K562 (cell line): Measurements from ENCODE around the gene ANKLE2. TPM values are rescaled to one million over a fixed set of nuclear protein-coding genes. Genes with fewer than 3 reads are reported as not detected.

Experiments used
- ASH1L ChIP-seq: fragments of 450-650 bp; IDR thresholded peaks from 2 replicates; pipeline ENCODE4 v1.6.1; 2018; ENCODE audit warnings: borderline replicate concordance, mild to moderate bottlenecking, low read depth; ENCODE audit not compliant: partially characterized antibody
- BCOR ChIP-seq: fragments of 450-650 bp; IDR thresholded peaks from 2 replicates; pipeline ENCODE4 v1.6.1; 2016
- BDP1 ChIP-seq: IDR thresholded peaks from 3 replicates; pipeline ENCODE4 v1.6.1; 2011; ENCODE audit not compliant: insufficient read length, insufficient read depth
- ESRRB ChIP-seq: fragments of 250-450 bp; sonication (Bioruptor Pico); IDR thresholded peaks from 2 replicates; pipeline ENCODE4 v1.5.0; 2020; ENCODE audit warnings: mild to moderate bottlenecking, moderate library complexity, borderline replicate concordance
- GTF2A2 ChIP-seq: IDR thresholded peaks from 2 replicates; pipeline ENCODE4 v1.6.1; 2016; ENCODE audit warnings: mild to moderate bottlenecking, missing genetic modification characterization, missing compliant biosample characterization
- GTF2F1 ChIP-seq: IDR thresholded peaks from 2 replicates; pipeline ENCODE4 v1.6.1; 2011; ENCODE audit warnings: low read depth, low read length, improper control_type of control experiment
- HDAC6 ChIP-seq: IDR thresholded peaks from 2 replicates; pipeline ENCODE4 v1.6.1; 2012; ENCODE audit warnings: low read depth, mild to moderate bottlenecking, control low read depth, inconsistent platforms, low read length, moderate library complexity
- HNRNPL ChIP-seq: fragments of 200-400 bp; formaldehyde crosslinking; IDR thresholded peaks from 2 replicates; pipeline ENCODE4 v1.6.1; 2017; ENCODE audit warnings: low read depth, mild to moderate bottlenecking, low read length
- MIER1 ChIP-seq: fragments of 450-650 bp; IDR thresholded peaks from 2 replicates; pipeline ENCODE4 v1.6.1; 2016; ENCODE audit warnings: antibody characterized with exemption, mild to moderate bottlenecking, low read depth
- RAD51 ChIP-seq: fragments of 450-650 bp; IDR thresholded peaks from 2 replicates; pipeline ENCODE4 v1.7.1; 2016; ENCODE audit warnings: low read depth, mild to moderate bottlenecking, borderline replicate concordance
- TEAD4 ChIP-seq, 2 experiments: sonication (generic) in 1 of 2; formaldehyde crosslinking in 1 of 2; IDR thresholded peaks; 2 replicates each; pipeline versions ENCODE4 v1.6.1 to v1.8.0; 2012 to 2022; ENCODE audit warnings: borderline replicate concordance in 1 of 2, inconsistent platforms in 1 of 2, low read length in 1 of 2, mild to moderate bottlenecking in 1 of 2, missing genetic modification reagents in 1 of 2
- ZNF551 ChIP-seq: fragments of 250-450 bp; sonication (Bioruptor Pico); IDR thresholded peaks from 2 replicates; pipeline ENCODE4 v1.5.0; 2021; ENCODE audit warnings: mild to moderate bottlenecking, moderate library complexity
- polyA plus RNA-seq, 8 experiments: library from polyadenylated mRNA; depleted of rRNA in 4 of 8; stranded (reverse) in 5 of 8; unstranded in 3 of 8; fragments of >200 nt; fragmentation: Nextera tagmentation in 2 of 8; fragmentation: Illumina TruSeq in 1 of 8; extraction: Ambion mirVana in 2 of 8; extraction: Trizol in 1 of 8; gene quantifications; 2 replicates each; pipeline versions ENCODE4 v1.2.1 to v1.2.3, GENCODE V29; 2011 to 2014; ENCODE audit warnings: inconsistent platforms in 1 of 8, missing spikeins in 1 of 8
- small RNA-seq: library from RNA; depleted of rRNA; stranded (forward); fragments of <200 nt; gene quantifications from one replicate; pipeline ENCODE3, GENCODE V24; 2014
- total RNA-seq, 7 experiments: library from RNA; depleted of rRNA in 6 of 7; stranded (reverse); fragments of >200 nt in 6 of 7; fragmentation: Illumina TruSeq in 2 of 7; extraction: Trizol in 2 of 7; gene quantifications; 2 replicates each; pipeline versions ENCODE4 v1.2.1 to v1.2.3, GENCODE V29; 2011 to 2021; ENCODE audit warnings: low replicate concordance in 1 of 7
- TF ChIP-seq, protein P1 (sequence below): fragments of 450-650 bp; formaldehyde crosslinking; IDR thresholded peaks from 2 replicates; pipeline ENCODE4 v1.4.0; 2020; ENCODE audit warnings: mild to moderate bottlenecking, moderate library complexity
- TF ChIP-seq, protein P2 (sequence below): fragments of 450-650 bp; formaldehyde crosslinking; IDR thresholded peaks from 2 replicates; pipeline ENCODE4 v1.4.0; 2020; ENCODE audit warnings: mild to moderate bottlenecking, moderate library complexity

The ANKLE2 gene
- total and polyA plus RNA-seq, 9 of the 15 experiments (the other 6 are each of a cell fraction or from before 2014, with no cell fraction given), result 3.2 to 57.7 (median 45.6) TPM

DNA sequence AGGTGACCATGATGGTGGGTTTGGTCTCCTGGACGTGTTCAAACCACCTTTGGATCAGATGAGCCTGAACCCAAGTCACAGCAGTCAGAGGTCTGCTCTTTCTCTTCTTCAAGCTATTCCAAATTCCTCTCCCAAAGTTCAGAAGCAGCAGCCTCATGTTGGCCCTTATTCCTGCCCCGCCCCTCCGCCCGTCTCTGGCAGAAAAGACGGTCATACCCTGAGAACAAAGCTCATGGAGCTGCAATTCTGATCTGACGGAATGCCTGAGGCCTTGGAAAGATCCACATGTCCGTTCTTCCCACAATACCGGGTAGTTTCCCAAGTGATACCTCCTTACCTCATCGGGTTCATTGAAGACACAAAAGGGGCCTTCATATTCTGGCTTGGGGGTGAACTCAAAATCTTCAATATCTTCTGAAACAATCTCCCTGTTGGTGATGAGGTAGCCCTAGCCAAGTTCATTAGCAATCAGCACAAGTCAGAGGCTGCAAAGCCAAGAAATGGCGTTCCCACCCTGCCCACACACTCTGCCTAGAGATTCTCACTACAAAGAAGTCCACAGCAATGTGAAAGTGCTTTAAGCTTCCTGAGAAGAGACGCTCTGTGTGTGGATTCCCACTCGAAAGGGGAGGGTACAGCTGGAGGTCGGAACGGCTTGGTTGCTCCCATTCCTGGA is 85.7 kb downstream of the ANKLE2 start (continued):
- TF ChIP-seq, protein P1, sequence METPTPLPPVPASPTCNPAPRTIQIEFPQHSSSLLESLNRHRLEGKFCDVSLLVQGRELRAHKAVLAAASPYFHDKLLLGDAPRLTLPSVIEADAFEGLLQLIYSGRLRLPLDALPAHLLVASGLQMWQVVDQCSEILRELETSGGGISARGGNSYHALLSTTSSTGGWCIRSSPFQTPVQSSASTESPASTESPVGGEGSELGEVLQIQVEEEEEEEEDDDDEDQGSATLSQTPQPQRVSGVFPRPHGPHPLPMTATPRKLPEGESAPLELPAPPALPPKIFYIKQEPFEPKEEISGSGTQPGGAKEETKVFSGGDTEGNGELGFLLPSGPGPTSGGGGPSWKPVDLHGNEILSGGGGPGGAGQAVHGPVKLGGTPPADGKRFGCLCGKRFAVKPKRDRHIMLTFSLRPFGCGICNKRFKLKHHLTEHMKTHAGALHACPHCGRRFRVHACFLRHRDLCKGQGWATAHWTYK (CRISPR knock-in tag), result no peak
- TF ChIP-seq ESRRB (CRISPR knock-in tag) (no peak), BDP1 (no peak), TEAD4 (IDR thresholded peaks at IDR 0.05; ENCODE audit: low read length) (no peak), TEAD4 (CRISPR knock-in tag; IDR thresholded peaks at IDR 0.05; ENCODE audit: borderline replicate concordance) (no peak), ASH1L (no peak), ZNF551 (no peak), HDAC6 (no peak), BCOR (no peak), HNRNPL (no peak), RAD51 (no peak), GTF2A2 (tag) (no peak), MIER1 (no peak), GTF2F1 (no peak)
- TF ChIP-seq, protein P2, sequence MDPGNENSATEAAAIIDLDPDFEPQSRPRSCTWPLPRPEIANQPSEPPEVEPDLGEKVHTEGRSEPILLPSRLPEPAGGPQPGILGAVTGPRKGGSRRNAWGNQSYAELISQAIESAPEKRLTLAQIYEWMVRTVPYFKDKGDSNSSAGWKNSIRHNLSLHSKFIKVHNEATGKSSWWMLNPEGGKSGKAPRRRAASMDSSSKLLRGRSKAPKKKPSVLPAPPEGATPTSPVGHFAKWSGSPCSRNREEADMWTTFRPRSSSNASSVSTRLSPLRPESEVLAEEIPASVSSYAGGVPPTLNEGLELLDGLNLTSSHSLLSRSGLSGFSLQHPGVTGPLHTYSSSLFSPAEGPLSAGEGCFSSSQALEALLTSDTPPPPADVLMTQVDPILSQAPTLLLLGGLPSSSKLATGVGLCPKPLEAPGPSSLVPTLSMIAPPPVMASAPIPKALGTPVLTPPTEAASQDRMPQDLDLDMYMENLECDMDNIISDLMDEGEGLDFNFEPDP (CRISPR knock-in tag), result no peak

Small RNAs within 50 kb of the gene (small RNA-seq; reads per million reads assigned to genes)
- gene RNA5SP379, result 0.51 reads per million, percentile 24 among the genes with 10 or more reads in this experiment

Other genes starting within 250 kb of the ANKLE2 start
Only the 7 nearest of the 9 such genes appear.
- gene LRCOL1, start 151.2 kb downstream of the ANKLE2 start, total RNA-seq (2014; rRNA removed), result not detected in 2 replicates
- gene LRCOL1, start 151.2 kb downstream of the ANKLE2 start, total RNA-seq (2014; rRNA removed; fragmentation: Illumina TruSeq; extraction: Trizol), result not detected in 2 replicates
- gene LRCOL1, start 151.2 kb downstream of the ANKLE2 start, total RNA-seq (2015; rRNA removed; fragmentation: Illumina TruSeq; extraction: Trizol), result not detected in 2 replicates
- not detected in 2 replicates for gene LRCOL1, start 151.2 kb downstream of the ANKLE2 start, total RNA-seq (2021)
- gene LRCOL1, start 151.2 kb downstream of the ANKLE2 start, polyA plus RNA-seq (2011; rRNA removed), result not detected in 2 replicates
- gene LRCOL1, start 151.2 kb downstream of the ANKLE2 start, polyA plus RNA-seq (2014; fragmentation: Illumina TruSeq; extraction: Trizol), result not detected in 2 replicates
- gene LRCOL1, start 151.2 kb downstream of the ANKLE2 start, polyA plus RNA-seq (2014; fragmentation: Nextera tagmentation; extraction: Ambion mirVana), result not detected
- not detected in 2 replicates for gene LRCOL1, start 151.2 kb downstream of the ANKLE2 start, polyA plus RNA-seq (2014; rRNA removed)
- gene P2RX2, start 143.1 kb downstream of the ANKLE2 start, total RNA-seq (2014; rRNA removed), result not detected in 2 replicates
- gene P2RX2, start 143.1 kb downstream of the ANKLE2 start, total RNA-seq (2014; rRNA removed; fragmentation: Illumina TruSeq; extraction: Trizol), result not detected in 2 replicates
- not detected in 2 replicates for gene P2RX2, start 143.1 kb downstream of the ANKLE2 start, total RNA-seq (2015; rRNA removed; fragmentation: Illumina TruSeq; extraction: Trizol)
- gene P2RX2, start 143.1 kb downstream of the ANKLE2 start, total RNA-seq (2021), result not detected in 2 replicates
- not detected in 2 replicates for gene P2RX2, start 143.1 kb downstream of the ANKLE2 start, polyA plus RNA-seq (2011; rRNA removed)
- gene P2RX2, start 143.1 kb downstream of the ANKLE2 start, polyA plus RNA-seq (2014; fragmentation: Illumina TruSeq; extraction: Trizol), result not detected in 2 replicates
- gene P2RX2, start 143.1 kb downstream of the ANKLE2 start, polyA plus RNA-seq (2014; fragmentation: Nextera tagmentation; extraction: Ambion mirVana), result not detected
- not detected in 2 replicates for gene P2RX2, start 143.1 kb downstream of the ANKLE2 start, polyA plus RNA-seq (2014; rRNA removed)
- gene POLE, start 74.5 kb downstream of the ANKLE2 start, total RNA-seq (2014; rRNA removed), result 83.6 and 86.3 TPM in 2 replicates
- 36.3 and 39.1 TPM in 2 replicates for gene POLE, start 74.5 kb downstream of the ANKLE2 start, total RNA-seq (2014; rRNA removed; fragmentation: Illumina TruSeq; extraction: Trizol)
- 42.2 and 42.3 TPM in 2 replicates for gene POLE, start 74.5 kb downstream of the ANKLE2 start, total RNA-seq (2015; rRNA removed; fragmentation: Illumina TruSeq; extraction: Trizol)
- 130 and 154 TPM in 2 replicates for gene POLE, start 74.5 kb downstream of the ANKLE2 start, total RNA-seq (2021)
- 49.6 and 81.7 TPM in 2 replicates for gene POLE, start 74.5 kb downstream of the ANKLE2 start, polyA plus RNA-seq (2011; rRNA removed)
- gene POLE, start 74.5 kb downstream of the ANKLE2 start, polyA plus RNA-seq (2014; fragmentation: Illumina TruSeq; extraction: Trizol), result 64.2 and 65.6 TPM in 2 replicates
- gene POLE, start 74.5 kb downstream of the ANKLE2 start, polyA plus RNA-seq (2014; fragmentation: Nextera tagmentation; extraction: Ambion mirVana), result 1 to 10 TPM; 2.4 to 2.5 TPM
- 90.6 and 126 TPM in 2 replicates for gene POLE, start 74.5 kb downstream of the ANKLE2 start, polyA plus RNA-seq (2014; rRNA removed)
- 66.1 and 70.9 TPM in 2 replicates for gene PXMP2, start 74.2 kb downstream of the ANKLE2 start, total RNA-seq (2014; rRNA removed)
- 34.8 and 37.8 TPM in 2 replicates for gene PXMP2, start 74.2 kb downstream of the ANKLE2 start, total RNA-seq (2014; rRNA removed; fragmentation: Illumina TruSeq; extraction: Trizol)
- gene PXMP2, start 74.2 kb downstream of the ANKLE2 start, total RNA-seq (2015; rRNA removed; fragmentation: Illumina TruSeq; extraction: Trizol), result 39.8 and 41.0 TPM in 2 replicates
- gene PXMP2, start 74.2 kb downstream of the ANKLE2 start, total RNA-seq (2021), result 46.1 and 49.6 TPM in 2 replicates
- 37.7 and 44.7 TPM in 2 replicates for gene PXMP2, start 74.2 kb downstream of the ANKLE2 start, polyA plus RNA-seq (2011; rRNA removed)
- 43.1 and 52.3 TPM in 2 replicates for gene PXMP2, start 74.2 kb downstream of the ANKLE2 start, polyA plus RNA-seq (2014; fragmentation: Illumina TruSeq; extraction: Trizol)
- gene PXMP2, start 74.2 kb downstream of the ANKLE2 start, polyA plus RNA-seq (2014; fragmentation: Nextera tagmentation; extraction: Ambion mirVana), result 1 to 10 TPM; 3.0 to 6.8 TPM
- gene PXMP2, start 74.2 kb downstream of the ANKLE2 start, polyA plus RNA-seq (2014; rRNA removed), result 64.0 and 66.0 TPM in 2 replicates
- 99.8 and 119 TPM in 2 replicates for gene PGAM5, start 51.0 kb downstream of the ANKLE2 start, total RNA-seq (2014; rRNA removed)
- gene PGAM5, start 51.0 kb downstream of the ANKLE2 start, total RNA-seq (2014; rRNA removed; fragmentation: Illumina TruSeq; extraction: Trizol), result 56.8 and 69.5 TPM in 2 replicates
- 88.5 and 89.0 TPM in 2 replicates for gene PGAM5, start 51.0 kb downstream of the ANKLE2 start, total RNA-seq (2015; rRNA removed; fragmentation: Illumina TruSeq; extraction: Trizol)
- 121 and 125 TPM in 2 replicates for gene PGAM5, start 51.0 kb downstream of the ANKLE2 start, total RNA-seq (2021)
- 49.1 and 49.2 TPM in 2 replicates for gene PGAM5, start 51.0 kb downstream of the ANKLE2 start, polyA plus RNA-seq (2011; rRNA removed)
- gene PGAM5, start 51.0 kb downstream of the ANKLE2 start, polyA plus RNA-seq (2014; fragmentation: Illumina TruSeq; extraction: Trizol), result 90.2 and 97.3 TPM in 2 replicates
- 10 to 100 TPM in 1 of 2 experiments, 1 to 10 TPM in 1; 7.4 to 11.4 TPM for gene PGAM5, start 51.0 kb downstream of the ANKLE2 start, polyA plus RNA-seq (2014; fragmentation: Nextera tagmentation; extraction: Ambion mirVana)
- 60.7 and 78.9 TPM in 2 replicates for gene PGAM5, start 51.0 kb downstream of the ANKLE2 start, polyA plus RNA-seq (2014; rRNA removed)
- gene GOLGA3, start 67.0 kb upstream of the ANKLE2 start, total RNA-seq (2014; rRNA removed), result 36.1 and 38.7 TPM in 2 replicates
- 17.0 and 19.0 TPM in 2 replicates for gene GOLGA3, start 67.0 kb upstream of the ANKLE2 start, total RNA-seq (2014; rRNA removed; fragmentation: Illumina TruSeq; extraction: Trizol)
- gene GOLGA3, start 67.0 kb upstream of the ANKLE2 start, total RNA-seq (2015; rRNA removed; fragmentation: Illumina TruSeq; extraction: Trizol), result 21.2 and 22.8 TPM in 2 replicates
- 41.7 and 48.1 TPM in 2 replicates for gene GOLGA3, start 67.0 kb upstream of the ANKLE2 start, total RNA-seq (2021)
- gene GOLGA3, start 67.0 kb upstream of the ANKLE2 start, polyA plus RNA-seq (2011; rRNA removed), result 15.0 and 20.2 TPM in 2 replicates
- gene GOLGA3, start 67.0 kb upstream of the ANKLE2 start, polyA plus RNA-seq (2014; fragmentation: Illumina TruSeq; extraction: Trizol), result 9.0 and 11.8 TPM in 2 replicates
- gene GOLGA3, start 67.0 kb upstream of the ANKLE2 start, polyA plus RNA-seq (2014; fragmentation: Nextera tagmentation; extraction: Ambion mirVana), result 1 to 10 TPM; 1.9 to 2.9 TPM
- gene GOLGA3, start 67.0 kb upstream of the ANKLE2 start, polyA plus RNA-seq (2014; rRNA removed), result 18.4 and 18.6 TPM in 2 replicates
- 18.2 and 19.3 TPM in 2 replicates for gene CHFR, start 125.8 kb upstream of the ANKLE2 start, total RNA-seq (2014; rRNA removed)
- gene CHFR, start 125.8 kb upstream of the ANKLE2 start, total RNA-seq (2014; rRNA removed; fragmentation: Illumina TruSeq; extraction: Trizol), result 14.1 and 14.2 TPM in 2 replicates
- gene CHFR, start 125.8 kb upstream of the ANKLE2 start, total RNA-seq (2015; rRNA removed; fragmentation: Illumina TruSeq; extraction: Trizol), result 12.7 and 15.5 TPM in 2 replicates
- gene CHFR, start 125.8 kb upstream of the ANKLE2 start, total RNA-seq (2021), result 26.1 and 26.8 TPM in 2 replicates
- 32.5 and 33.9 TPM in 2 replicates for gene CHFR, start 125.8 kb upstream of the ANKLE2 start, polyA plus RNA-seq (2011; rRNA removed)
- 18.6 and 21.2 TPM in 2 replicates for gene CHFR, start 125.8 kb upstream of the ANKLE2 start, polyA plus RNA-seq (2014; fragmentation: Illumina TruSeq; extraction: Trizol)
- gene CHFR, start 125.8 kb upstream of the ANKLE2 start, polyA plus RNA-seq (2014; fragmentation: Nextera tagmentation; extraction: Ambion mirVana), result under 1 TPM; 0.61 to 0.84 TPM
- gene CHFR, start 125.8 kb upstream of the ANKLE2 start, polyA plus RNA-seq (2014; rRNA removed), result 23.6 and 25.8 TPM in 2 replicates